ENCODE data around the gene CYP46A1.

The CYP46A1 gene

DNA sequence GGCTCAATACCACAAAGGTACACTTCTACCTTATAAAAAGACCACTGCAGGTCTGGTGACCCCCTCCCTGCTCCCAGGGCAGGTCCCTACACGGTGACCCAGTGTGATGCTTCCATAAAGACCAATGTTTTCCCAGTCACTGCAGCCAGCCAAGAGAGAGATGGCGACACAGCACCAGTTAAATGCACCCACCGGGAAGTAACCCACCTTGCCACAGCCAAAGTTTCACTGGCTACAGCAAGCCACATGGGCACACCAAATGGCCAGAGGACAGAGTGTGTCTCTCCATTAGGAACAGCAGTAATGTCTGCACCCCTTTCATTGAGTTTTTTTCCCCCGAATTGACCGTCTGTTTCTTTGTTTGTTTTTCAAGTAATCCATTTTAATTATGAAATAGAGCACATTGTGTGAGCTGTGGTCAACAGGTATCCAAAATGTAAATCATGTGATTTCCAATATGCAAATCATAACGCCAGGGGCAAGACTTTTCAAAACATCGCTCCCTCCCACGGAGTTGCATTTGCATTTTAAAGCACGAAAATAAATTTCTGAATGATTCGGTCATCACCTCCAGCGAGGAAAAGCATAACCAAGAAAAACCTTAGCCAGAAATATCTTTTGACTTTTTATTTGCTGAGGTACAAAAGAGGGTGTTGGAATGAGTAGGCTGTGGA lies 60.2 kb downstream of the CYP46A1 start:
- DNase-seq (ENCODE audit: low read depth in 2 of 2) = no peak

DNA sequence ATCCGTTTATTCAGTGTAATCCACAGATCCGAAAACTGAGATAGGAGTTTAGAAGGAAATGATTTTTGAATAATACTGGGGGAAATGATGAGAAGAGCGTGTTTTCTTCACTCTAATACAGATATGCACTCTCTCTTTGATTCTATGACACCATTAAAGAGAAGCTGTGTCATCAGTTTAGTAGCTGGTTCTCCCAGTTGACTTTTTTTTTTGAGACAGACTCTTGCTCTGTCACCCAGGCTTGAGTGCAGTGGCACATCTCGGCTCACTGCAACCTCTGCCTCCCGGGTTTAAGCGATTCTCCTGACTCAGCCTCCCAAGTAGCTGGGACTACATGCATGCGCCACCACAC lies 60.8 kb downstream of the CYP46A1 start:
- DNase-seq (ENCODE audit: low read depth in 2 of 2) = no peak

DNA sequence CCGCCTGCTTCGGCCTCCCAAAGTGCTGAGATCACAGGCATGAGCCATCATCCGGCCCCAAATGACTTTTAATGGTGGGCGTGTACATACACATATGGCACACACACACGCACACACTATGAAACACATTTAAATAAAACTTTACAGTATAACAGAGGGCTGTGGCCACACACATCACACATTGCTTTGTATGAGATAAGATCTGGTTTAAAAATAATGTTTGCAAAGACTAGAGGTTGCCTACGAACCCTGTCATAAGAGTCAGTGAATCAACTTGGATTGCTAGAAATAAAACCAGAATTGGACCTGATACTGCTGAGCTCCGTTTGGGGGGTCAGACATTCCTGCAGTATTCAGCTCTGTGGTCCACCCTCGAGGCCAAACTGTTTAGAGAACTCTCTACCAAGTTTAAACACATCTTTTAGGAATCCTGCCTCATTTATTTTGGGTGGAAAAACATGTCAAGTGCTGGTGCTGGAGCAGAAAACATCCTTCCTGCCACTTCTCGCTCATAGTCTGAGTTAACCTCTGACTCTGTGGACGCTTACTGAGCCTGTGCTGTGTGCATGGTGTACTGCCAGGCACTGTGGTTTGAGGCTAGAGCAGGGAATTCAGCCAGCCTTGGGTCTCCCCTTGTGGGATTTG lies 61.3 kb downstream of the CYP46A1 start:
- no peak for DNase-seq (ENCODE audit: low read depth in 2 of 2)

DNA sequence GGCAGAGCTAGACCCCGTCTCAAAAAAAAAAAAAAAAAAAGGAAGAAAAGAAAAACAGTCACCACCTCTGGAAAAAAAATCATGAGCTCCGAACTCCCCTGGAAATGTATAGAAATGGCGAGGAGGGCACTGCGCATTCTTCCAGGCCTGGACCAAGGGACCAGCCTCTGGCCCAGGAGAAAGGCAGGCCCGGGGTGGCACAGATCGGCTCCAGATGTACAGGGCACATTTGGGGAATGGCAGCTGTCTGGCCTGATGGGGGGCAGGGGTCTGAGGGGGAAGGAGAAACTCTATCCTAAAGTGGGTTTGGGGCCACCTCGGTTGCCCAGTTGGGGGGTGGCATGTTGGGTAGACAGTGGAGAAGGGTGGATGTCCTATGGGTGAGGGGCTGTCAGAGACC lies 63.1 kb downstream of the CYP46A1 start:
- DNase-seq (ENCODE audit: low read depth in 2 of 2) = no peak

DNA sequence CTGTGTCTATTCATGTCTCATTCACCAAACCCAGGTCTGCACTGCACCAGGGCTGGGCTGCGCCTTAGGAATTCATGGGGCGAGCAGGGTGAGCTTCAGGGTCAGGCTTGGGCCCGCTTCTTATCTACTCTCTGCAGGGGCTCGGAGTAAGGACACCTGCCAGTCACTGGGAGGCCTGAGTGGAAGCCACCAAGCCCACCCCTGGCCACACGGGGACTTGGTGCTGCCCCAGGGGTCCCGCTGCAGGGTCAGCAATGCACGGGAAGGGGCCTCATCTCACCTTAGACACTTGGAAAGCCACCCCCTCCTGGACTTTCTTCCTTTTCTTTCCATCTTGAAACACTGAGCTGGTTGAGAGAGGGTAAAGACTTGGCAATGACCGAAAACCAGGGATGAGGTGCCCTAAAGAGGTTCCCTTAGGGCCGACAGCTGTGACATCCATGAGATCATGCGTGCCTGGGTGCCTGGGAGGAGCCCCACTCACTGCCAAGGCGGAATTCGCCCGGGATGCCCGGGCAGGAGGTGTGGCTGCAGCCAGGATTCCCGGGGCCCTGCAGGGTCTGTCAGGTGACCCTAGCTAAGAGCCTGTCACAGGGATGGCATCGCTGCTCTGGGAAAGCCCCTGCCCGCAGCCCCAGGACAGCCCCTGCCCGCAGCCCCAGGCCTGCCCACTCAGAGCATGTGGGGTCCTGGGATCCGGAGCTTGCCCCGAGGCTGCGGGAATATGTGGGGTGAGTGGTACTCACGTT lies 63.7 kb downstream of the CYP46A1 start:
- no peak for DNase-seq (ENCODE audit: low read depth in 2 of 2)

DNA sequence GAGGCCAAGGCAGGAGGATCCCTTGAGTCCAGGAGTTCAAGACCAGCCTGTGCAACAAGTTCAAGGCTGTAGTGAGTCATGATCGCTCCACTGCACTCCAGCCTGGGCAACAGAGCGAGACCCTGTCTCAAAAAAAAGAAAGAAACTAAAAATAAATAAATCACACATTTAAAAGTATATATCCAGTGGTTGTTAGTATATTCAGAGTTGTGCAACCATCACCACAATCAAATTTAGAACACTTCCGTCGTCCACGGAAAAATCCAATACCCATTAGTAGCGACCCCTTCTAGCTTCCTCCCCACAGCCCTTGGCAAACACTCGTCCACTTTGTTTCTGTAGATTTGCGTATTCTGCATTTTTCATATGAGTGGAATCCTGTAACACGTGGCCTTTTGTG lies 64.4 kb downstream of the CYP46A1 start:
- no peak for DNase-seq (ENCODE audit: low read depth in 2 of 2)

DNA sequence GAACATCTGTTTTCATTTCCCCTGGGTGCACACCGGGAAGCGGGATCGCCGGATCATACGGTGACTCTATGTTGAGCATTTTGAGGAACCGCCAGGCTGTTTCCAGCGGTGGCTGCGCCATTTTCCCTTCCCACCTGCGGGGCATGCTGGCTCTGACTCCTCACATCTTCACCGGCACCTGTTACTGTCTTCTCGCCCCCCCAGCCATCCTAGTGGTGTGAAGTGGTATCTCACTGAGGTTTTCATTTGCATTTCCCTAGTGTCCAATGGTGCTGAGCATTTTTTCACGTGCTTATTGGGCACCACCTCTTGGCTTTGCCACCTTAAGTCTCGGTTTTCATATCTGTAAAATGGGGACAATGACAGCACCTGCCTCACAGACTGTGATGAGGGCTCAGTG lies 65.0 kb downstream of the CYP46A1 start:
- DNase-seq (ENCODE audit: low read depth in 2 of 2) = no peak

DNA sequence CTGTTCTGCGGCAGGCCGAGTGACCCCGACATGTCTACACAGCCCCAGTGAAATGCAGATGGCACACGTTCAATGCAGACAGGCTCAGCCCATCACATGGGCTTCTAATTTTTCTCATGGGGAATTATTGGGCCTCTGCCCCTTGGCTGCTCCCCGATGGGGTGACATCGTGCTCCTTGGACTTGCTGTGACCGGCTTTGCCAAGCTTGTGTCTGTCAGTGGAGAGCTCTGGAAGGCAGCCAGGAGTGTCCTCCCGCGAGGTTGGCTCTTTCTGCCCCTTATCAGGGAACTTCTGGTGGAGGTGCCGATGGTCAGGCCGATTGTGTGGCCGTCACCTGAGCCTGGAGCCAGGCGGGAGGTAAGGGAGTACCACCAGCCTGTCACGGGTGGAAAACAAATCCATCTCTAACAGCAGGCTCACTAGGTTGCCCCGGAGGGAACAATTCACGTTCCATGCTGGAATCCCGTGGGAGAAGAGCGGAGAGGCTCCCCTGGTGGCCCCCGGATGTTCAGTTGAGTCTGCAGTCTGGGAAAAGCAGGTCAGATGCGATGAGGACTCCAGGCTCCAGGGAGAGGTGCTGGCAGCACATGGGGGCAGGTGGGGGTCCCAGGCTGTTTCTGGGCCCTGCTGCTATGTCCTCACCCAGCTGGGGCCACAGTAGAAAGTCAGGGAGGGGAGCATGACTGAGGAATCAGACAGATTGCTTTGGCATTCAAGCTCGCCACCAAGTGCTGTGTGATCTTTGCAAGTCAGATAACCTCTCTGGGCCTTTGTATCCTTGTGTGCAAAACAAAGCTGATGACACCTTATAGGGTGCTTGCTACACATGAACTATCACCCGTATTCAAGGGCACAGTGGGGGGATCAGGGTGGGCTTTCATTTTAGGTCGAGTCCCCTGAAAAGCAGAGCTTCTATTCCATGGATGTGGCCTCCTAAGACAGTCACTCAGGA lies 65.9 kb downstream of the CYP46A1 start:
- DNase-seq (ENCODE audit: low read depth in 2 of 2) = no peak

DNA sequence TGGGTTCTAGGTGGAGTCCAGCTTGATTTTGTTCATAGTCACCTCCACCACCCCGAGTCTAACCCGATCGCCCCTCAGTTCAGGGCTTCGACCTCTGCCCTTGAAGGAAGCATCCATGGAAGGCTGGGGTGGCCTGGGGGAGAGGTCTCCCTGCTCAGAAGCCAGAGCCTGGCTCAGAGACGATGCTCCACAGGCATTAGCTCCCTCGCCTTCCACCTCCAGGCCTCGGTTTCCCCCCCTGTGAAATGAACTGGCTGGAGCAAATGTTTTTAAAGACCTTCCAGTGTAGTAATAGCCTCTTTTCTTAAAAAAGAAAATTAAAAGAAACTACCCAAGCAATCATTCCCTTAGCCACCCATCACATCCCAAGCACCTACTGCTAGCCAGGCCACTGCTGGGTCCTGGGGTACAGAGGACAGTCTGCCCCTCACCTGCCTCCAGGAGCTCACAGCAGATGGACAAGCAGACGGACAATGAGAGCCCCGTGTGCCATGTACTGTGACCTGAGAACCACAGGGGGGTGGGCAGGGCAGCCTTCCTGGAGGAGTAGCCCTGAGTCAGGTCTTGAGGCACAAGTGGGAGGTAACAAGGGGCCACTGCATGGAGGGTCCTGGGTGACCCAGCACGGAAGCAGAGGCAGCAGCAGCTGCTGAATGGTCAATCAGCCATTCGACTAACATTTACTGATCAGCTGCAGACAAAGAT lies 66.8 kb downstream of the CYP46A1 start:
- no peak for DNase-seq (ENCODE audit: low read depth in 2 of 2)

DNA sequence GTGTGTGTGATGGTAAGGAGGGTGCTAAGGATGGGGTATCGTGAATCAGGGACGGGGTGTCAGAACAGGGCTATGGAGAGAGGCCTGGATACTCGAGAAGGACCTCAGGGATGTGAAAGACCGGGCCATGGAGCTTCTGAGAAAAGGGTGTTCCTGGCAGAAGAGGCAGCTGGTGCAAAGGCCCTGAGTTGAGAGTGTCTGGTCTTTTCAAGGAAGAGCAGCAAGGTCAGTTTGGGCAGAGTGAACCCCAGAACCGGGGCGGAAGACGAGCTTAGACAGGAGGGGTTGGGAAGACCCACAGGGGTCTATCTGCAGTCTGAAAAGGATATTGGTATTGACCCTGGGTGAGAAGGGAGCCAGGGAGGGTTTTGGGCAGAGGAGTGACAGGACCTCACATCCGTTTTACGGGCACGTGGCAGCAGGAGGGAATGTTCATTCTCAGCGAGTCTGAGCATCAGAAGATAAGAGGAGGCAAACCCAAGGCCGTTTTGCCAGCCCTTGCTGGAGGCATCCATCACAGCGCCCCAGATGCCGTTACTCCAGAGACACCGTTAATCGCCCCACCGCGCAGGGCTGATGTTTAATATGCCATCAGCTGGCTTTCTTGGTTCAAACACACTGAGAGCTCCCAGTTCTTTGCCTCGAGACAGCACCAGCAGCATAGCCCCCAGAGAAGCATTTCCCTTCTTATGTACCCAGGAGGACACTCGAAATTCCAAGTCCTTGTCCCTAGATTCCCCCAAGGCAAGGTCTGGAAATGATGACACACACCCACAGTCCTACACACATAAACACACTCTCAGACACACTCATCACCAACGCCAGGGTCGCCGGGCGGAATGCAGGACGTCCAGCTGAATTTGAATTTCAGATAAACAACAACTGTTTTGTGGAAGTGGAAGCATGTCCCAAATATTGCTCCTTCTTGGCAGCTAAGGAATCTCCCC lies 67.7 kb downstream of the CYP46A1 start:
- DNase-seq (ENCODE audit: low read depth in 2 of 2) = no peak

DNA sequence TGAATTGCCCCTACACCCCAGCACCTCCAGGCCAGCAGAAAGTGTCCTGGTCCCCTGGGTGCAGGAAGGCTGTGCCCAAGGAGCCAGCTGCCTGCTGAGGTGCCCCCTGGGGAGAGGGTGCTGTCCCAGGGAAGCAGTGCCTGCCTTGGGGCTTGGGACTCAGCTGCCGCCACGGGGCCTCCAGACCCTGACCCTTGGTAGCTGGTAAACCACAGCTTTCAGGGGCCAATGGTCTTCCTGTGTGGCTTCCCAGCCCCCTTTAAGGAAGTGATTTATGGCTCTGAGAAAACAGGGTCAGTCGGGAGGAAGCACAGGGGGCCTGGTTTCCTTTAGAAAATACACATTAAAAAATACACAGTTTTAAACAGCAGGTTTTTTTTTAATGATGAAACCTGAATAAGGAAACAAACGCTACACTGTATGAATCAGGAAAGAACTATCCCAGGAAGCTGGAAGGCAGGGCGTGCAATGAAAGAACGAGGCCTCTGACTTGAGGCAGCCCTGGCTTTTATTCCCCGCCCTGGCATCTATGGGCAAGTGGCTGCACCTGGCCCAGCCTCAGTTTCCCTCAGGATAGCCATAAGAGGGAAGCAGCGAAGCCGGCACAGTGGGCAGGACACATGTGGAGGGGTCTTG lies 68.5 kb downstream of the CYP46A1 start:
- DNase-seq (ENCODE audit: low read depth in 2 of 2) = no peak

DNA sequence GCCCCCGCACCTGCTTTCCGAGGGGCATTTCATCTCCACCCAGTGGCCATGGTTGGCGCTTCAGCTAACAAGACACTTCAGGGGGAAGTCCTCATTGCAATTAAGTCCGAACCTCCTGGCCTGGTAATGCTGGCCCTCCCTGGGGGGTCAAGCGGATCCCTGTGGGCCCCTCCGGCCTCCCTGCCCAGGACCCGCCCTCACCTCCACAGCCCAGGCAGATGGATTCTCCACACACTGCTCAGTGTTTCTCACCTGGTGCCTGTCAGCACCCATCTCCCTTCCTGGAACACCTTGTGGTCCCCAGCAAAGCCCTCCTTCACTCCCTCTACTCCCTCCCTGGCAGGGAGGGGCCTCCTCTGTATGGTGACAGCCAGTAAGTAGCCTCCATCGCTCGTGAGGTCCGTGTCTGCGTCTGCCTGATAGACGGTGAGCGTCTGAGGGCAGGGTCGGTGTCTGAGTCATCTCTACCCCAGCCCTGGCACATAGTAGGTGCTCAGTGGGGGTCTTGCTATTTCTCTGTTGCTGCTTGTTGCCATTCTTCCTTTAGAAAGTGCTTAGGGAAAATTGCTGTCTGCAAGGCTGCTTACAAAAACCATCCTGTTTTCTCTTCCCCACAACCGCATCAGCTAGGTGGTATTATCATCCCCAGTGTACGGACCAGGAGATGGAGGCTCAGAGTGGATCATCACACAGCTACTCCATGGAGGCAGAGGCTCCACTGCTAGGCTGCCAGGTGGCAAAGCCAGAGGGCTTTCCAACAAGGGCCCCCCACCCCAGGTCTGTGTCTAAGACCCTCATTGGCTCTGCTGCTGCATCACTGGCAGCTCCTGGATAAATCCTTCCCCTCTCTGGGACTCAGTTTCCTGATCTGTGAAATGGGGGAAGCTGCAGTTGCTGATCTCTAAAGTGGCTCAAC lies 69.4 kb downstream of the CYP46A1 start:
- DNase-seq (ENCODE audit: low read depth in 2 of 2) = no peak

DNA sequence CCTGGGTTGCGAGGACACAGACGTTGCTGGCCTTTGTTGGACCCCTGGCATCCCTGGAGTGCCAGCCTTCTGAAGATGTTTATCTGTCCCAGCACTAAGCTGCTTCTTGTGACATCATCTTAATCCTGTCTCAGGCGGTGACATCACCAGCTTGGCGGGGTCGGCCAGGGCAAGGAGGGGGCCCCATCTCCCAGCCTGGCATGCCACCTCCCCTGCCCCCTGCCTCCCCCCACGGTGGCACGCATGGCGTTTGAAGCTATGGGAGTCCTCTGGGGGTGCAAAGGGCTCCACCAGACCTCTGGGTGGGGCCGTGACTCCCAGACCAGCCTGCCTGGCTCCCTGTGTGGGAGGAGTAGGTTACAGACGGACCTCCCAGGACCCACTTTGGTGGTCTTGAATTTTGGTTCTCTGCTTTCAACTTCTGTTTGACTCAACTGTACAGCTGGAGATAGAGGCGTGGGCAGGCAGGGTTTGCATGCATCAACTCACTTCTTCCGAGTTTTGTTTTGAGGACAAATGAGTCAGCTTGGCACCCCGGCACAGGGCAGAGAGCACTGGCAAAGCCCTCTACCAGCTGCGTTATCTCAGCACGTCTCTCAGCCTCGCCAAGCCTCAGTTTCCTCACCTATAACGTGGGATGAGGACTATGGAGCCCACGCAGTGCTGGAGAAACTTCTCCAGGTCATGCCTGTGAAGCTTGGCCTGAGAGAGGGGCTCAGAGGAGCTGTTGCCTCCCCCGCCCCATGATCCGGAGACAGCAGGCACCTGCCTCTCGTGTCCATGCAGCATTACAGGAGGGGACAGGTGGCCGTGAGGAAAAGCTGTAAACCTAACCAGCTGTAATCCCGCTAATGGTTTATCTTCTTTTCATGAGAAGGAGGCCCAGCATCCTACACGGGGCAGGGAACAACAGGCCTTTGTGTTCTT lies 70.3 kb downstream of the CYP46A1 start:
- no peak for DNase-seq (ENCODE audit: low read depth in 2 of 2)

DNA sequence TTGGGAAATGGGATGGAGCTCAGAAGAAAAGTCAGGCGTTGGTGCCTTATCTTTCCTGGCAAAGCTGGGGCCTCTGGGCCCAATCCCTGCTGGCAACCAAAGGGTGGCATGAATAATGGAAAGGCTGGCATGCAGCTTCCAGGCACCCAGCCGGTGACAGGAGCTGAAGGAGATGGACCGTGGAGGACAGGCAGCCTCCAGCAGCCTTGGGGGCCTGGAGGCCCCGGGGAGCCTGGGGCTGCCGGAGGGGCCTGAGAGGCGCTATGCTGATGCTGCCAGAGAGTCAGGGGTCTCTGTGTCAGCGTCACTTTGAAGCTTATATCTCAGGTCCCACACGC lies 70.9 kb downstream of the CYP46A1 start:
- no peak for DNase-seq (ENCODE audit: low read depth in 2 of 2)

DNA sequence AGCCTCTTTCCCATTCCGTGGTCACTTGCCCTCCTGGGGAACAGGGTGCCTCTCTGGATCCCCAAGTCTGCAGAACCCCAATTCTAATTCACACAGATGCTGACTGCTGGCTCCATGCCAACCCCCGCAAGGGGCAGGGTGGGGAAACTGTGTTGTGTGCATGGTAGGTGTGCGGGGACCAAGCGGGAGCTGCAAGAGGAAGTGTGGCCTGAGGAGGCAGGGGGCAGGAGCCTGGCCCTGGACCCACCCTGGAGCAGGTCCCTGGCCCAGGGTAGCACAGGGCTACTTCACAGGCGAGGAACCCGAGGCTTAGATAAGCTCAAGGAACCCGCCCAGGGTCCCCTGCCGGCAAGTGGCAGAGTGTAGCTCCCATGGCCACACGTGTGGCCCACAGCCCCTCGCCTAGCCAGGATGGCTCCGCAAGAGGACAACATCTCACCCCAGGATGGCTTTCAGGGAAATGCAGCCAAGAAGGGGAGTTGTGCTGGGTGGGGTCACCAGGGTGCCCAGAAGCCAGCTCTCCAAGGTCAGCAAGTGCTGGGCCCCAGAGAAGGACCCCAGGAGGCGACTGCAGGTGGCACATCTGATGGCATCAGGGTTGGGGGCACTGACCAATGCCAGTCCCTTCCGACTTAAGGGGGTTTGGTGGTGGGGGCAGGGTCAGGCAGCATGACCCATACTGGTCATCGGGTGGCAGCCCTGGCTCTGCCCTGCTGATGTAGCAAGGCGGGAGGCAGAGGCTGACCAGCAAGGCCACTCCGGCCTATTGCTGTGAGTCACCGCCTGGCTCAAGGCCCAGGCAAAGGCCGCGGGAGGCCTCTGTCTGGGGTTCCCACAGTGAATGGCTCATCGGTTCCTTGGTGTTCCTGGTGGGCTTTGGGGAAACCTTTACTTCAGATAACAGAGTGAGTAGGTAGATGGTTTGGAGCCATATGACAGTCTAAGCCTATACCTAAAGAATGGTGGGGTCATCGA lies 71.8 kb downstream of the CYP46A1 start:
- no peak for DNase-seq (ENCODE audit: low read depth in 2 of 2)

DNA sequence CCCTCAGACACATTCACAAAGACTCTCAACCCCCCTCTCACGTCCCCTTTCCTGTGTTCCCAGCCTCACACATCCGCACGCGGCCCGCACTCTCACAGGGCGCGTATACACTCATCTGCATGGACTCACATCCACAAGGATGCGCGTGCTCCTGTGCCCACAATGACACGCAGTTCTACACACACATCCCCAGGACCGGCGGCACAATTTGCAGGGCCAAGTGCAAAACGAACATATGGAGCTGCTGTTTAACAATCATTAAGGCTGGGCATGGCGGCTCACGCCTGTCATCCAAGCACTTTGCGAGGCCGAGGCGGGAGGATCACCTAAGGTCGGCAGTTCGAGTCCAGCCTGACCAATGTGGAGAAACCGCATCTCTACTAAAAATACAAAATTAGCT lies 72.7 kb downstream of the CYP46A1 start:
- no peak for DNase-seq (ENCODE audit: low read depth in 2 of 2)
